ENCODE measurements around the gene DPP3. TPM values are rescaled to one million over a fixed set of nuclear protein-coding genes. Genes with fewer than 3 reads are reported as not detected.
A peak's percentile ranks its signal among the peaks of the same experiment; 100 is the strongest.

Gene DPP3
- total and polyA plus RNA-seq, 2 donors (not counting 1 experiment from before 2014, with no cell fraction given): 21.5 to 40.6 TPM

DNA sequence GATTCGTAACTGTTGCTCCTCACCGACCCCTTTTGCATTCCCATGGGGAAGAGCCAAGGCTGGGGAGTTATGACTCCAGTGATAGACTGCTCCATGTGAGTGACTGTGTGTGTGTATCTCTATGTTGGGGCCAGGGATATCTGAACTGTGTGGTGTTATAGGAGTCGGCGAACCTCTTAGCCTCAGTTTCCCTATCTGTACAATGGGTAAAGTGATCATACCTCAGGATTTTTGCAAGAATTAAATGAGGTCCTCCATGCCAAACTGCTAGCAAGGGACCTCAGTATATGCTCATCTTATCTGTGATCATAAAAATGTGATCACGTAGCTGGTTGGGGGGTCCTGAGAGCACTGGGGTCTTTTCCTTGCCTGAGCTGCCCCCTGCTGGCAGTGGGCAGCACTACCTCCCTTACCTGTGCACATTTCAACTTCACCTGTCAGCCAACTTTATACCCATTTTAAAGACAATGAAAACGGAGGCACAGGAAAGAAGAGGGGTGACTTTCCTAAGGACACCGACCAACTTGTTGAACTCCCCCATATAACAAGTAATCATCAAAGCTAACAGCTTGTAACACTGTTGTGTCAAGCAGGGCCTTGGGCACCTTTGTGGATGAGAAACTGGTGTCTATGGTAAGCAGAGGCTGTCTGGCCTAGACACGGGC lies 1.4 kb upstream of the DPP3 start:
- 60% methylated on average over 4 of the region's 8 CpGs for WGBS (ENCODE audit: insufficient coverage)
- Histone ChIP-seq H3K27ac (ENCODE audit: low read length in 2 of 2) (peak overlapping the region in 1 of 2 donors; percentile 85), H3K4me3 (ENCODE audit: control extremely low read depth in 1 of 5, extremely low read depth in 1 of 5, insufficient read depth in 1 of 5, low read depth in 2 of 5, low read length in 4 of 5) (peak overlapping the region in 4 of 5 experiments; percentile 60 to 92 (median 80)), H3K27me3 (replicated peaks in 1 of 4; ENCODE audit: control extremely low read depth in 1 of 4, control insufficient read depth in 3 of 4, insufficient read depth in 4 of 4, low read length in 3 of 4) (no peaks in the 10 kb centered on the region), H3K79me2 (ENCODE audit: control insufficient read depth, insufficient read depth, low read length) (peaks cover 12% of the 10 kb centered on the region), H2AFZ (ENCODE audit: insufficient read depth, low read depth, low read length, poor library complexity, severe bottlenecking) (no peak overlapping the region), H3K36me3 (replicated peaks in 1 of 2; ENCODE audit: control extremely low read depth in 1 of 2, control insufficient read depth in 1 of 2, extremely low read depth in 1 of 2, insufficient read depth in 2 of 2, low read length in 1 of 2) (peaks cover 0 to 7% of the 10 kb centered on the region in 2 experiments), H3K4me1 (ENCODE audit: control insufficient read depth in 2 of 2, insufficient read depth in 2 of 2, low read length in 2 of 2) (peaks cover 10 to 20% of the 10 kb centered on the region in 2 donors), H3K9me3 (ENCODE audit: control extremely low read depth in 1 of 3, control insufficient read depth in 2 of 3, insufficient read depth in 1 of 3, low read length in 2 of 3) (no peaks in the 10 kb centered on the region), H3K4me2 (replicated peaks; ENCODE audit: low read depth, low read length, poor library complexity, severe bottlenecking) (peak overlapping the region; percentile 88), H4K20me1 (ENCODE audit: control insufficient read depth, insufficient read depth, low read length, poor library complexity, severe bottlenecking) (no peaks in the 10 kb centered on the region), H3K9ac (ENCODE audit: low read length) (peak overlapping the region; percentile 76)
- no peaks in the 10 kb centered on the region for H3K27me3 Mint-ChIP-seq
- peaks cover 20% of the 10 kb centered on the region for H3K4me1 Mint-ChIP-seq
- TF ChIP-seq, protein P1, sequence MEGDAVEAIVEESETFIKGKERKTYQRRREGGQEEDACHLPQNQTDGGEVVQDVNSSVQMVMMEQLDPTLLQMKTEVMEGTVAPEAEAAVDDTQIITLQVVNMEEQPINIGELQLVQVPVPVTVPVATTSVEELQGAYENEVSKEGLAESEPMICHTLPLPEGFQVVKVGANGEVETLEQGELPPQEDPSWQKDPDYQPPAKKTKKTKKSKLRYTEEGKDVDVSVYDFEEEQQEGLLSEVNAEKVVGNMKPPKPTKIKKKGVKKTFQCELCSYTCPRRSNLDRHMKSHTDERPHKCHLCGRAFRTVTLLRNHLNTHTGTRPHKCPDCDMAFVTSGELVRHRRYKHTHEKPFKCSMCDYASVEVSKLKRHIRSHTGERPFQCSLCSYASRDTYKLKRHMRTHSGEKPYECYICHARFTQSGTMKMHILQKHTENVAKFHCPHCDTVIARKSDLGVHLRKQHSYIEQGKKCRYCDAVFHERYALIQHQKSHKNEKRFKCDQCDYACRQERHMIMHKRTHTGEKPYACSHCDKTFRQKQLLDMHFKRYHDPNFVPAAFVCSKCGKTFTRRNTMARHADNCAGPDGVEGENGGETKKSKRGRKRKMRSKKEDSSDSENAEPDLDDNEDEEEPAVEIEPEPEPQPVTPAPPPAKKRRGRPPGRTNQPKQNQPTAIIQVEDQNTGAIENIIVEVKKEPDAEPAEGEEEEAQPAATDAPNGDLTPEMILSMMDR (IDR thresholded peaks at IDR 0.05): peak; percentile 80
- TF ChIP-seq EZH2 (IDR thresholded peaks at IDR 0.05; ENCODE audit: borderline replicate concordance, insufficient read depth, low read depth, low read length, poor library complexity, severe bottlenecking): no peak
- DNase-seq (peak; percentile 72), ATAC-seq (ENCODE audit: low read depth) (no peak)
- intact Hi-C loops (cut with micrococcal nuclease): no loop called here
- H3K4me3 Mint-ChIP-seq: peak overlapping the region; percentile 92
- ChIA-PET POLR2A (interaction anchor here (2.2 kb wide), 1 partner anchor 12 kb away, joined by 18 read pairs; the partner anchor contains the start of gene PELI3), CTCF (interaction anchor here (0.5 to 3.6 kb wide), 13 partner anchors 10 to 200 kb away, joined by 3 to 45 read pairs (median 6); partner anchors contain the start of genes MRPL11, PELI3 and RBM4B)
- H3K27ac Mint-ChIP-seq: peak overlapping the region; percentile 93
- H3K9me3 Mint-ChIP-seq (ENCODE audit: insufficient read depth): no peaks in the 10 kb centered on the region

All from B cell (primary cell).